DND-41 (cell line): ENCODE results near the gene SNX13.

Experiments used
- ATAC-seq: fragments of 200-7000 bp; cut with Tn5 transposase; 3 replicates; pipeline ENCODE4 v1.9.1; 2021; ENCODE audit warnings: low read depth; ENCODE audit not compliant: insufficient read depth
- DNase-seq: peaks from one replicate; pipeline ENCODE4 v3.0.0-alpha.2; 2020
- H2AFZ ChIP-seq: 2 replicates; pipeline ENCODE4 v1.6.0; 2012; ENCODE audit warnings: low read depth, low read length
- H3K27ac ChIP-seq: 2 replicates; pipeline ENCODE4 v1.5.1; 2012; ENCODE audit warnings: low read length, inconsistent platforms
- H3K27me3 ChIP-seq: fragments of 200-600 bp; sonication (generic); 2 replicates; pipeline ENCODE4 v1.6.0; 2012; ENCODE audit warnings: low read length, mild to moderate bottlenecking, inconsistent platforms; ENCODE audit not compliant: insufficient read depth, poor library complexity
- H3K36me3 ChIP-seq: 2 replicates; pipeline ENCODE4 v1.5.1; 2012; ENCODE audit warnings: low read length, inconsistent platforms; ENCODE audit not compliant: insufficient read depth
- H3K4me1 ChIP-seq: 2 replicates; pipeline ENCODE4 v1.5.1; 2012; ENCODE audit warnings: mild to moderate bottlenecking, low read length; ENCODE audit not compliant: insufficient read depth
- H3K4me2 ChIP-seq: 2 replicates; pipeline ENCODE4 v1.6.0; 2012; ENCODE audit warnings: mild to moderate bottlenecking, moderate library complexity, low read length, inconsistent platforms; ENCODE audit not compliant: insufficient read depth
- H3K4me3 ChIP-seq, 2 experiments: fragments of 200-600 bp in 1 of 2; shearing (Covaris generic) in 1 of 2; 2 replicates each; pipeline ENCODE4 v1.5.1; 2012 to 2016; ENCODE audit warnings: inconsistent platforms in 2 of 2, low read length in 2 of 2, mild to moderate bottlenecking in 2 of 2, low read depth in 1 of 2, moderate library complexity in 1 of 2
- H3K79me2 ChIP-seq: 2 replicates; pipeline ENCODE4 v1.6.0; 2012; ENCODE audit warnings: low read length, inconsistent platforms; ENCODE audit not compliant: insufficient read depth
- H3K9ac ChIP-seq: 2 replicates; pipeline ENCODE4 v1.6.0; 2012; ENCODE audit warnings: low read depth, mild to moderate bottlenecking, inconsistent platforms, low read length, moderate library complexity
- H3K9me3 ChIP-seq: 2 replicates; pipeline ENCODE4 v1.5.1; 2012; ENCODE audit warnings: low read length, moderate library complexity, mild to moderate bottlenecking, inconsistent platforms; ENCODE audit not compliant: insufficient read depth, severe bottlenecking
- H4K20me1 ChIP-seq: 2 replicates; pipeline ENCODE4 v1.6.0; 2012; ENCODE audit warnings: low read length; ENCODE audit not compliant: insufficient read depth
- EZH2 ChIP-seq: IDR thresholded peaks from 3 replicates; pipeline ENCODE4 v1.6.1; 2012; ENCODE audit warnings: borderline replicate concordance, low read depth, mild to moderate bottlenecking, moderate library complexity, low read length, inconsistent platforms; ENCODE audit not compliant: severe bottlenecking
- TF ChIP-seq, protein P1 (sequence below): IDR thresholded peaks from 2 replicates; pipeline ENCODE4 v1.5.1; 2012; ENCODE audit warnings: borderline replicate concordance, low read length, moderate library complexity, mild to moderate bottlenecking; ENCODE audit not compliant: poor library complexity, severe bottlenecking; ENCODE audit errors: extremely low read depth

SNX13 gene

DNA sequence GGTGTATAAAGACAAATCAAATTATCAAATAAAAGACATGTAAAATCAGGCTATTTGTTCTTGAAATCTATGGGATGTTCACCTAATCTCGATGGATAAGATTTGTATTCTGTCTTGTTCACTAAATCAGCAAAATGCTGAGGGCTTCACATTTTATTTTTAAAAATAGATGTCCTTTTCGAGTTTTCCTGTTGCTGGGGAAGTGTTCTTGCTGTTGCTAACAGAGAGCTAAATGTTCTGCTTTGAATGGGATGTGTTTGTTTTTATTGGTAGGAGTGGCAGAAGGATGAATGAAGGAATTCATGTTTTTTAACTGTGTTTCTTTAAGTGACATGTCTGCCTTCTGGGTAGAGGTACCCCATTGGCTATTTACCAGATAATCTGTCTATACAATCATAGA, 7.3 kb upstream of the SNX13 start:
- H3K4me2 ChIP-seq = no peak overlapping the region
- H3K4me1 ChIP-seq = no peaks in the 10 kb centered on the region
- H3K27me3 ChIP-seq = no peaks in the 10 kb centered on the region
- H2AFZ ChIP-seq = no peak overlapping the region
- H3K27ac ChIP-seq = no peak overlapping the region
- no peak for DNase-seq
- TF ChIP-seq, protein P1, sequence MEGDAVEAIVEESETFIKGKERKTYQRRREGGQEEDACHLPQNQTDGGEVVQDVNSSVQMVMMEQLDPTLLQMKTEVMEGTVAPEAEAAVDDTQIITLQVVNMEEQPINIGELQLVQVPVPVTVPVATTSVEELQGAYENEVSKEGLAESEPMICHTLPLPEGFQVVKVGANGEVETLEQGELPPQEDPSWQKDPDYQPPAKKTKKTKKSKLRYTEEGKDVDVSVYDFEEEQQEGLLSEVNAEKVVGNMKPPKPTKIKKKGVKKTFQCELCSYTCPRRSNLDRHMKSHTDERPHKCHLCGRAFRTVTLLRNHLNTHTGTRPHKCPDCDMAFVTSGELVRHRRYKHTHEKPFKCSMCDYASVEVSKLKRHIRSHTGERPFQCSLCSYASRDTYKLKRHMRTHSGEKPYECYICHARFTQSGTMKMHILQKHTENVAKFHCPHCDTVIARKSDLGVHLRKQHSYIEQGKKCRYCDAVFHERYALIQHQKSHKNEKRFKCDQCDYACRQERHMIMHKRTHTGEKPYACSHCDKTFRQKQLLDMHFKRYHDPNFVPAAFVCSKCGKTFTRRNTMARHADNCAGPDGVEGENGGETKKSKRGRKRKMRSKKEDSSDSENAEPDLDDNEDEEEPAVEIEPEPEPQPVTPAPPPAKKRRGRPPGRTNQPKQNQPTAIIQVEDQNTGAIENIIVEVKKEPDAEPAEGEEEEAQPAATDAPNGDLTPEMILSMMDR = no peak
- TF ChIP-seq EZH2 = no peak
- ATAC-seq = no peak
- no peaks in the 10 kb centered on the region for H3K36me3 ChIP-seq
- H3K4me3 ChIP-seq = no peak overlapping the region
- no peaks in the 10 kb centered on the region for H3K79me2 ChIP-seq
- no peaks in the 10 kb centered on the region for H4K20me1 ChIP-seq
- no peak overlapping the region for H3K9ac ChIP-seq
- H3K9me3 ChIP-seq = no peaks in the 10 kb centered on the region

DNA sequence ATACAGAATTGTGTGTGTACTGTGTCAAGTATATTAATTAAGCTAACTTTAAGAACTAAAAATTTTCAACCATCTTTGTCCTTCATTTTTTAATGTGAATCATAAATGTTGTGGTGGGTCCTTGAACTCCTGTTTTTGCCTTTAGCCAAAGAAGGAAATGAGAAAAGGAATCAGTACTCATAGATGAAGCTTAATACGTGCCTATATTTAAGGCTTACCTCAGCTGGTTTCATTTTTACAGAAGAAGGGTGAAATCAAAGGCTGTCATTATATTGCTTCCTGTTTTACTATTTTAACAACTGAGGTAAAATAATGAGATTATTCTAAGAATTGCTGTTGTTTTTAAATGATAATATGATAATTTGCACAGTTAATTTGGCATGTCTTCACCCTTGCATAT, 6.3 kb upstream of the SNX13 start:
- no peak overlapping the region for H3K4me2 ChIP-seq
- no peak for TF ChIP-seq EZH2
- TF ChIP-seq, protein P1 = no peak
- H4K20me1 ChIP-seq = no peaks in the 10 kb centered on the region

DNA sequence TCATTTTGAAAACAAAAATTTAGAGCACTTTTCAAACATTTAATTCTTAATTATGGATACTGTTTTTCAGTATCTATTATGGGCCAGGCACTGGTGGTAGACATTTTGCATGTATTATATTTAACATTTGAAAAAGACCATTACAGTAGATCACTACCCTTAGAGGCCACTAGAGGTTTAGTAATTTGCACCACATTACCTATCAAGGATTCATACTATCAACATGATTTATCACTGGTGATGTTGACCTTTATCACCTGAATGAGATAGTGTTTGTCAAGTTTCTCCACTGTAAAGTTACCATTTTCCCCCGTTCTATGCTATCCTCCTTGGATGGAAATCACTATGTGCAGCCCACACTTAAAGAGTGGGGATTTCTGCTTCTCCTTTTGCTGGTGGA, 4.4 kb upstream of the SNX13 start:
- H3K79me2 ChIP-seq = peaks cover 9% of the 10 kb centered on the region
- no peak overlapping the region for H2AFZ ChIP-seq
- no peak overlapping the region for H3K4me2 ChIP-seq
- no peaks in the 10 kb centered on the region for H3K9me3 ChIP-seq
- no peak for ATAC-seq
- TF ChIP-seq, protein P1 = no peak
- no peak for TF ChIP-seq EZH2
- no peaks in the 10 kb centered on the region for H4K20me1 ChIP-seq
- H3K27ac ChIP-seq = no peak overlapping the region
- H3K27me3 ChIP-seq = no peaks in the 10 kb centered on the region
- H3K9ac ChIP-seq = no peak overlapping the region
- no peak overlapping the region for H3K4me3 ChIP-seq
- no peak for DNase-seq
- H3K36me3 ChIP-seq = no peaks in the 10 kb centered on the region; the same call in 1 of the 2 replicates
- H3K4me1 ChIP-seq = peaks cover 11% of the 10 kb centered on the region

More for the DNA sequence above, 6.3 kb upstream of the SNX13 start:
- Histone ChIP-seq H3K79me2 (no peaks in the 10 kb centered on the region), H3K36me3 (no peaks in the 10 kb centered on the region), H3K4me3 (no peak overlapping the region), H3K4me1 (peaks cover 5% of the 10 kb centered on the region), H3K27me3 (no peaks in the 10 kb centered on the region), H3K27ac (no peak overlapping the region), H2AFZ (no peak overlapping the region), H3K9ac (no peak overlapping the region), H3K9me3 (no peaks in the 10 kb centered on the region)
- no peak for DNase-seq
- ATAC-seq = no peak

DNA sequence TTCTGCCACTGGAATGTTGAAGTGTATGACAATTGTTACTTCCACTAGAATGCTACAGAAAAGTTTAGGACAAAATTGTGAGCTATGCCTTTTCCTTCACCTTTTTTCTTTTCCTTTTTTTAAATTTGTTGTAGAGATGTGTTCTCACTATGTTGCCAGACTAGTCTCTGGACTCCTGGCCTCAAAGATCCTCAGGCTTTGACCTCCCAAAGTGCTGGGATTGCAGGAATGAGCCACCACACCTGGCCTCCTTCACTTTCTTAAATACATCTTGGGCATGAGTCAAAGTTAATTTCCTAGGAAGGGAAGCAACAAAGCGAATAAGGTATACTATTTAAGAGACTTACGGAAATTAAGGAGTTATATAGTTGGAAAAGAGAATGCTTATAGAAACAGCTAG, 2.7 kb upstream of the SNX13 start:
- Histone ChIP-seq H3K9ac (no peak overlapping the region), H3K27ac (no peak overlapping the region), H3K27me3 (no peaks in the 10 kb centered on the region), H3K9me3 (no peaks in the 10 kb centered on the region), H3K4me2 (no peak overlapping the region), H3K36me3 (no peaks in the 10 kb centered on the region; the same call in 1 of the 2 replicates), H3K4me3 (no peak overlapping the region), H4K20me1 (no peaks in the 10 kb centered on the region), H3K4me1 (peaks cover 27% of the 10 kb centered on the region), H3K79me2 (peaks cover 26% of the 10 kb centered on the region), H2AFZ (no peak overlapping the region)
- DNase-seq (no peak), ATAC-seq (no peak)
- TF ChIP-seq, protein P1 = no peak
- TF ChIP-seq EZH2 = no peak
